K562 (cell line): Measurements from ENCODE around the gene DLGAP1. TPM values are rescaled to one million over a fixed set of nuclear protein-coding genes. Genes with fewer than 3 reads are reported as not detected.
A peak's percentile ranks its signal among the peaks of the same experiment; 100 is the strongest.

Source experiments
- AFF1 ChIP-seq, 2 experiments: fragments of 450-650 bp; IDR thresholded peaks; 2 replicates each; pipeline ENCODE4 v1.6.1; 2018; ENCODE audit warnings: mild to moderate bottlenecking in 2 of 2, low read depth in 1 of 2; ENCODE audit not compliant: partially characterized antibody in 2 of 2
- BDP1 ChIP-seq: IDR thresholded peaks from 3 replicates; pipeline ENCODE4 v1.6.1; 2011; ENCODE audit not compliant: insufficient read length, insufficient read depth
- DPF2 ChIP-seq: fragments of 450-650 bp; IDR thresholded peaks from 2 replicates; pipeline ENCODE4 v1.6.1; 2016
- FOXM1 ChIP-seq, 2 experiments: fragments of 450-650 bp in 1 of 2; sonication (generic) in 1 of 2; formaldehyde crosslinking in 1 of 2; IDR thresholded peaks; 2 replicates each; pipeline versions ENCODE4 v1.6.1 to v1.9.0; 2017 to 2022; ENCODE audit warnings: low read depth in 2 of 2, mild to moderate bottlenecking in 2 of 2, missing genetic modification reagents in 1 of 2, moderate library complexity in 1 of 2
- HBP1 ChIP-seq: fragments of 450-650 bp; formaldehyde crosslinking; IDR thresholded peaks from 2 replicates; pipeline ENCODE4 v1.4.0; 2022; ENCODE audit warnings: missing genetic modification characterization
- HDAC2 ChIP-seq: fragments of 450-650 bp; IDR thresholded peaks from 2 replicates; pipeline ENCODE4 v1.6.1; 2016; ENCODE audit warnings: mild to moderate bottlenecking
- IFI16 ChIP-seq: fragments of 250-450 bp; sonication (Bioruptor Pico); IDR thresholded peaks from 2 replicates; pipeline ENCODE4 v2.1.2; 2022; ENCODE audit warnings: mild to moderate bottlenecking, inconsistent platforms
- LARP7 ChIP-seq: fragments of 450-650 bp; IDR thresholded peaks from 2 replicates; pipeline ENCODE4 v1.6.1; 2016
- MCM5 ChIP-seq: fragments of 450-650 bp; IDR thresholded peaks from 2 replicates; pipeline ENCODE4 v1.6.1; 2016; ENCODE audit warnings: low read depth
- NBN ChIP-seq: fragments of 450-650 bp; IDR thresholded peaks from 2 replicates; pipeline ENCODE4 v1.6.1; 2016; ENCODE audit warnings: low read depth, mild to moderate bottlenecking
- NCOR1 ChIP-seq: fragments of 450-650 bp; IDR thresholded peaks from 2 replicates; pipeline ENCODE4 v1.6.1; 2016; ENCODE audit warnings: mild to moderate bottlenecking, moderate library complexity
- NR2C1 ChIP-seq, 2 experiments: fragments of 450-650 bp; IDR thresholded peaks; 2 replicates each; pipeline ENCODE4 v1.6.1; 2017; ENCODE audit warnings: mild to moderate bottlenecking in 2 of 2, antibody characterized with exemption in 1 of 2, inconsistent platforms in 1 of 2, missing compliant biosample characterization in 1 of 2, missing genetic modification characterization in 1 of 2
- RHOXF2B ChIP-seq: fragments of 250-450 bp; sonication (Bioruptor Pico); conservative IDR thresholded peaks from 2 replicates; pipeline ENCODE4 v1.5.1; 2021
- SETDB1 ChIP-seq: IDR thresholded peaks from one replicate; pipeline ENCODE4 v1.6.1; 2012; ENCODE audit warnings: low read length, control low read depth, inconsistent platforms
- SMAD1 ChIP-seq: fragments of 150-350 bp; IDR thresholded peaks from 2 replicates; pipeline ENCODE4 v1.6.1; 2014; ENCODE audit warnings: low read length, low read depth; ENCODE audit not compliant: partially characterized antibody
- SNIP1 ChIP-seq: fragments of 450-650 bp; IDR thresholded peaks from 2 replicates; pipeline ENCODE4 v1.7.1; 2017; ENCODE audit warnings: low read depth, mild to moderate bottlenecking
- SP1 ChIP-seq: sonication (generic); formaldehyde crosslinking; IDR thresholded peaks from 2 replicates; pipeline ENCODE4 v1.8.1; 2022; ENCODE audit warnings: mild to moderate bottlenecking, missing genetic modification reagents
- SREBF1 ChIP-seq: fragments of 150-350 bp; IDR thresholded peaks from 2 replicates; pipeline ENCODE4 v1.6.1; 2014; ENCODE audit warnings: antibody characterized with exemption, low read depth, low read length, borderline replicate concordance
- TBL1XR1 ChIP-seq, 2 experiments: IDR thresholded peaks; 2 replicates each; pipeline ENCODE4 v1.6.1; 2012; ENCODE audit warnings: improper control_type of control experiment in 2 of 2, low read length in 2 of 2, mild to moderate bottlenecking in 1 of 2
- ZNF165 ChIP-seq: fragments of 250-450 bp; sonication (Bioruptor Pico); IDR thresholded peaks from 2 replicates; pipeline ENCODE4 v1.4.0; 2020; ENCODE audit warnings: borderline replicate concordance
- ZNF24 ChIP-seq: fragments of 450-650 bp; IDR thresholded peaks from 2 replicates; pipeline ENCODE4 v1.6.1; 2016
- ZNF655 ChIP-seq: fragments of 250-450 bp; sonication (Bioruptor Pico); IDR thresholded peaks from 2 replicates; pipeline ENCODE4 v1.5.0; 2021
- ZNF707 ChIP-seq: fragments of 250-450 bp; sonication (Bioruptor Pico); conservative IDR thresholded peaks from 2 replicates; pipeline ENCODE4 v1.8.0; 2022; ENCODE audit warnings: inconsistent platforms, mild to moderate bottlenecking, moderate library complexity
- ZNF77 ChIP-seq: fragments of 250-450 bp; sonication (Bioruptor Pico); IDR thresholded peaks from 2 replicates; pipeline ENCODE4 v1.5.0; 2020
- ZNF830 ChIP-seq: fragments of 250-450 bp; sonication (Bioruptor Pico); IDR thresholded peaks from 2 replicates; pipeline ENCODE4 v1.5.0; 2021; ENCODE audit warnings: mild to moderate bottlenecking
- polyA plus RNA-seq, 8 experiments: library from polyadenylated mRNA; depleted of rRNA in 4 of 8; stranded (reverse) in 5 of 8; unstranded in 3 of 8; fragments of >200 nt; fragmentation: Nextera tagmentation in 2 of 8; fragmentation: Illumina TruSeq in 1 of 8; extraction: Ambion mirVana in 2 of 8; extraction: Trizol in 1 of 8; gene quantifications; 2 replicates each; pipeline versions ENCODE4 v1.2.1 to v1.2.3, GENCODE V29; 2011 to 2014; ENCODE audit warnings: inconsistent platforms in 1 of 8, missing spikeins in 1 of 8
- total RNA-seq, 7 experiments: library from RNA; depleted of rRNA in 6 of 7; stranded (reverse); fragments of >200 nt in 6 of 7; fragmentation: Illumina TruSeq in 2 of 7; extraction: Trizol in 2 of 7; gene quantifications; 2 replicates each; pipeline versions ENCODE4 v1.2.1 to v1.2.3, GENCODE V29; 2011 to 2021; ENCODE audit warnings: low replicate concordance in 1 of 7

Gene DLGAP1
- total and polyA plus RNA-seq, 9 of the 15 experiments (the other 6 are each of a cell fraction or from before 2014, with no cell fraction given) = 0.04 to 0.22 (median 0.08) TPM

- TF ChIP-seq TBL1XR1 (IDR thresholded peaks at IDR 0.05; ENCODE audit: low read length in 2 of 2) = 0 out of 4 replicates have a peak, but pooled peaks of 1 of the 2 experiments have one; percentile 17
- no peak for TF ChIP-seq DPF2
- no peak for TF ChIP-seq ZNF24
- TF ChIP-seq SMAD1 = peak; percentile 23
- TF ChIP-seq HDAC2 = no peak
- no peak for TF ChIP-seq FOXM1 (IDR thresholded peaks at IDR 0.05; ENCODE audit: low read depth)
- peak; percentile 17; the same call in 1 of the 2 replicates for TF ChIP-seq FOXM1 (CRISPR knock-in tag; IDR thresholded peaks at IDR 0.05; ENCODE audit: low read depth)
- peak; percentile 10; the same call in 1 of the 2 replicates for TF ChIP-seq SP1 (CRISPR knock-in tag)
- no peak for TF ChIP-seq BDP1
- peak; percentile 58 for TF ChIP-seq RHOXF2B (CRISPR knock-in tag)
- no peak for TF ChIP-seq IFI16 (CRISPR knock-in tag)
- no peak for TF ChIP-seq ZNF77 (CRISPR knock-in tag)
- TF ChIP-seq AFF1 (IDR thresholded peaks at IDR 0.05; ENCODE audit: low read depth in 1 of 2, partially characterized antibody in 2 of 2) = no peak
- peak; percentile 27 for TF ChIP-seq SETDB1
- TF ChIP-seq HBP1 (CRISPR knock-in tag) = peak; percentile 61; the same call in 1 of the 2 replicates
- 0 out of 2 replicates have a peak, but pooled peaks have one; percentile 25 for TF ChIP-seq SREBF1
- peak; percentile 63; the same call in 1 of the 2 replicates for TF ChIP-seq ZNF655 (CRISPR knock-in tag)
- TF ChIP-seq ZNF830 (CRISPR knock-in tag) = 0 out of 2 replicates have a peak, but pooled peaks have one; percentile 47
- TF ChIP-seq SNIP1 = no peak
- 0 out of 2 replicates have a peak, but pooled peaks have one; percentile 39 for TF ChIP-seq ZNF707
- TF ChIP-seq ZNF165 (CRISPR knock-in tag) = peak; percentile 62; the same call in 1 of the 2 replicates
- no peak for TF ChIP-seq LARP7
- TF ChIP-seq NR2C1 (IDR thresholded peaks at IDR 0.05) = no peak
- TF ChIP-seq NR2C1 (tag; IDR thresholded peaks at IDR 0.05) = no peak; the same call in none of the 2 replicates
- TF ChIP-seq MCM5 = no peak
- no peak for TF ChIP-seq NBN
- TF ChIP-seq NCOR1 = no peak
Measured at GRCh38 chr18:3653851-3654441, 801.2 kb downstream of the DLGAP1 start (continued).
